NB4 (cell line): ENCODE measurements around the gene SLC25A26.

Source experiments
- CTCF ChIP-seq: IDR thresholded peaks from one replicate; pipeline ENCODE4 v1.5.1; 2012; ENCODE audit warnings: low read depth, low read length
- POLR2A ChIP-seq: IDR thresholded peaks from 2 replicates; pipeline ENCODE4 v1.6.1; 2011; ENCODE audit warnings: mild to moderate bottlenecking; ENCODE audit not compliant: insufficient read length; ENCODE audit errors: extremely low read depth
- TF ChIP-seq, protein P1 (sequence below): IDR thresholded peaks from 2 replicates; pipeline ENCODE4 v1.6.1; 2011; ENCODE audit warnings: low read depth, low read length

DNA sequence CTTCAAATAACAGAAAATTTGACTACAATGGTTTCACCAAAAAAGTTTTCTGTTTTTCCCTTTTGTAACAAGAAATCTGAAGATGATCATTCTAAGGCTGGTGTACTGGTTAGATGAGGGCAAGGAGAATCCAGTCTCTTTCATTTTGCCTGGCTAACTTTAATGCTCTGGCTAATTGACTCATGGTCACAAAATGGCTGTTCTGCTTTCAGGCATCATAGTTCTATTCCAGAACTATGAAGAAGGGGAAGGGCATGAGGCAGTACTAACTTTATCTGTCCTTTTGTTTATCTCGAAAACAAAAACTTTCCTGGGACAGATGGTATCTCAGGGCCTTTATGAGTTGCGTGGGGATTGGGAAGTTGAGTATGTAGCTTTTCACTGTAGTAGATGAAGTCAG is 50.4 kb downstream of the SLC25A26 start:
- TF ChIP-seq POLR2A (no peak), CTCF (no peak)
- TF ChIP-seq, protein P1, sequence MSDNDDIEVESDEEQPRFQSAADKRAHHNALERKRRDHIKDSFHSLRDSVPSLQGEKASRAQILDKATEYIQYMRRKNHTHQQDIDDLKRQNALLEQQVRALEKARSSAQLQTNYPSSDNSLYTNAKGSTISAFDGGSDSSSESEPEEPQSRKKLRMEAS = no peak
